ENCODE measurements around the gene TRAF4. TPM values are rescaled to one million over a fixed set of nuclear protein-coding genes. Genes with fewer than 3 reads are reported as not detected.

Gene TRAF4
- total RNA-seq, result 10 to 100 TPM in 1 of 4 donors, 1 to 10 TPM in 3; 3.4 to 10.8 (median 4.7) TPM

DNA sequence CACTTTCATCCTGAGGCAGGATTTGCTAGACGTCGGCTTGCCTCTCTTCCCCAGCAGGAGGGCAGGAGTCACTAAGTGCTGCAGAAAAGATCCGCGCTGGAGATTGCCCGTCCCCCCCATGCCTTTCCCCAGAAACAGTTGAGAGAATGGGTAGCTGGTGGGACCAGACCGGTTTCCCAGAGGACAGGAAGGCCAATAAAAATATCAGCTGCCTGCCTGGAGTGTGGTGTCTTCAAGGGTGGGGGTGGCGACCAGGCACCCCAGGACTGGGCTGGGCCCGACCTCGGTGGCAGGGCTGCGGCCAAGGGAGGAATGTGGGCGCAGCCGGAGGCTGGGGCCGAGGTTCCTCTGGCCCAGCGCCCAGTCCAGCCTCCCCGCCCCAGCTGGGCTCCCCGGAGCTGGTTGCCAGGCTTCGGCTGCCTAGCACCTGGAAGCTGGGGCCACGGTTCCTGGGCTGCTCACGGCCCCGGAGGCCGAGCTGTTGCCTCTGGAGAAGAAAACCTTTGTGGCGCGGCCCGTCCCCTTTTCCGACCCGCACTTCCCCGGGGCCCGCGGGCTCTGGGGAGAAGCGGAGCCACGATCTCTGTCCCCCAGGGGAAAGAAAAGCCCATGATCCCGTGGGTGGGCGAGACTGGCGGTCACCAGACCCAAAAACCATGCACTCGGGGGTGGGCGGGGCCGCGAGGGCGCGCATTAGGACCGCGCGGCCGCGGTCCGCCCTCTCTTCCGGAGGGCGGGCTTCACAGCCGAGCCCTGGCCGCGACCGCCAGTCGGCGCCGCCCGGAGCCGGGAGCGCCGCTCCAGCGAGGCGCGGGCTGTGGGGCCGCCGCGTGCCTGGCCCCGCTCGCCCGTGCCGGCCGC lies at the start of gene TRAF4:
TRAF4 (plus strand) TSS at position 769 of the 861 bp plus-strand sequence. CDS start 102 bp downstream, outside the sequence.
- no CpG with 5 or more reads among the region's 70 CpGs for WGBS, 2 donors (ENCODE audit: low coverage in 1 of 2)
- H3K27me3 ChIP-seq, result no peaks in the 10 kb centered on the region
- peak; percentile 92 for ATAC-seq
- peak within 1 kb of the TSS; percentile 49 to 92 (median 89) for H3K27ac ChIP-seq
- H3K36me3 ChIP-seq, result peaks cover 0 to 15% of the 10 kb centered on the region in 2 donors
- H3K4me1 ChIP-seq, result peaks cover 0 to 50% (median 15%) of the 10 kb centered on the region in 3 donors
- H3K9me3 ChIP-seq, result no peaks in the 10 kb centered on the region
- TF ChIP-seq POLR2AphosphoS5 (IDR thresholded peaks at IDR 0.05), result no peak
- no peak for TF ChIP-seq EP300 (IDR thresholded peaks at IDR 0.05)
- TF ChIP-seq POLR2A (IDR thresholded peaks at IDR 0.05), result peak; percentile 70 to 92
- peak in 3 of 4 experiments; percentile 38 to 59 (median 57) for TF ChIP-seq CTCF (IDR thresholded peaks at IDR 0.05)
- H3K4me3 ChIP-seq, result peak within 1 kb of the TSS; percentile 65 to 79

GRCh38 chr17:28698253-28698941 lies 45.4 kb upstream of the TRAF4 start:
- WGBS, 2 donors (ENCODE audit: low coverage in 1 of 2), result 90 to 92% methylated on average over 5 to 6 of the region's 6 CpGs
- H3K9me3 ChIP-seq, result no peaks in the 10 kb centered on the region
- no peaks in the 10 kb centered on the region for H3K4me1 ChIP-seq
- no peak overlapping the region for H3K4me3 ChIP-seq
- H3K36me3 ChIP-seq, result peaks cover 0 to 100% of the 10 kb centered on the region in 2 donors
- TF ChIP-seq POLR2A (IDR thresholded peaks at IDR 0.05) (no peak), CTCF (IDR thresholded peaks at IDR 0.05) (no peak), EP300 (IDR thresholded peaks at IDR 0.05) (no peak)
- H3K27me3 ChIP-seq, result no peaks in the 10 kb centered on the region
- H3K27ac ChIP-seq, result no peak overlapping the region
- ATAC-seq, result no peak

DNA sequence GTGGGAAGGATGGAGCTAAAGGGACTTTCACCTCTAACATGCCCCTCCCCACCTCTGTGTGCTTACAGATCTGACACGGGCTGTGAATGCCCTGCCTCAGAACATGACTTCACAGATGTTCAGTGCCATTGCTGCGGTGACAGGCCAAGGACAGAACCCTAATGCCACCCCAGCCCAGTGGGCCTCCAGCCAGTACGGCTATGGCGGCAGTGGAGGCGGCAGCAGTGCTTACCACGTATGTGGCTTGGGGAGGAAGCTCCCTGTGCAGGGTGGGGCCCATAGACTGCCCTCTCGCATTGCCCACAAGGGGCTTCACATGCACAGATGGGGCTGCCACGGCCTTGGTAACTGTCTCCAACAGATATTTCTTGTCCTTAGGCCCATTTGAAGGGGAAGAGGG lies 43.5 kb upstream of the TRAF4 start:
- H3K27ac ChIP-seq, result no peak overlapping the region
- peaks cover 0 to 100% of the 10 kb centered on the region in 2 donors for H3K36me3 ChIP-seq
- H3K9me3 ChIP-seq, result no peaks in the 10 kb centered on the region
- H3K4me1 ChIP-seq, result no peaks in the 10 kb centered on the region
- WGBS, 2 donors (ENCODE audit: low coverage in 1 of 2), result 70% methylated on average over 5 of the region's 8 CpGs; no CpG with 5 or more reads in 1 of the 2 donors
- ATAC-seq, result no peak
- no peaks in the 10 kb centered on the region for H3K27me3 ChIP-seq
- TF ChIP-seq POLR2AphosphoS5 (IDR thresholded peaks at IDR 0.05) (no peak), EP300 (IDR thresholded peaks at IDR 0.05) (no peak), POLR2A (IDR thresholded peaks at IDR 0.05) (no peak), CTCF (IDR thresholded peaks at IDR 0.05) (no peak)
- H3K4me3 ChIP-seq, result no peak overlapping the region

DNA sequence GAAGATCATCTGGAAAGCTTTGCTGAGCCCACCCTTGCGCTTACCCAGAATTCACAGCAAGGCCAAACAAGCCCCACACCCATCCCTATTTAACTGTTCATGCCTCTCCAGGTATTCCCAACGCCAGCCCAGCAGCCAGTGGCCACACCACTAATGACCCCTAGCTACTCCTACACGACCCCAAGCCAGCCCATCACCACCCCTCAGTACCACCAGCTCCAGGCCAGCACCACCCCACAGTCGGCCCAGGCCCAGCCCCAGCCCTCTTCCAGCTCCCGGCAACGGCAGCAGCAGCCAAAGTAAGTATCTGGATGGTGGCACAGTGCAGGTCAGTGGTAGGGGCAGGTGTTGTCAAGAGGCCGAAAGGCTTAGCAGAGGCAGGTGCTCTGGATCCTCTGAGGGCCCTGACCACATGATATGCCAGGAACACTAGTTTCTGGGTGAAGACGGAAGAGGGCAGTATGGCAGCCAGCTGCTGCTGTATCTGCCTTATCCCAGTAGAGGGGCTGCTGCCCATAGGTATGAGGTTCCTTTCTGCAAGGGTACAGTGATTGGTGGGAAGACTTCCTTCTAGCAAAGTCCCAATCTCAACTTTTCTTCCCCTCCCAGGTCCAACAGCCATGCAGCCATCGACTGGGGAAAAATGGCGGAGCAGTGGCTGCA lies 42.9 kb upstream of the TRAF4 start:
- H3K27ac ChIP-seq, result no peak overlapping the region
- H3K9me3 ChIP-seq, result no peaks in the 10 kb centered on the region
- ATAC-seq, result no peak
- 80 to 96% methylated on average over 4 of the region's 10 CpGs for WGBS, 2 donors (ENCODE audit: low coverage in 1 of 2)
- TF ChIP-seq POLR2A (IDR thresholded peaks at IDR 0.05), result no peak
- TF ChIP-seq POLR2AphosphoS5 (IDR thresholded peaks at IDR 0.05), result no peak
- no peak for TF ChIP-seq CTCF (IDR thresholded peaks at IDR 0.05)
- no peak for TF ChIP-seq EP300 (IDR thresholded peaks at IDR 0.05)
- no peak overlapping the region for H3K4me3 ChIP-seq
- no peaks in the 10 kb centered on the region for H3K4me1 ChIP-seq
- no peaks in the 10 kb centered on the region for H3K27me3 ChIP-seq
- H3K36me3 ChIP-seq, result peaks cover 0 to 97% of the 10 kb centered on the region in 2 donors
